K562 (cell line): ENCODE measurements around the gene ATAD3B. TPM values are rescaled to one million over a fixed set of nuclear protein-coding genes. Genes with fewer than 3 reads are reported as not detected.

Experiments used
- ATF7 ChIP-seq: fragments of 450-650 bp; IDR thresholded peaks from 2 replicates; pipeline ENCODE4 v1.7.1; 2014; ENCODE audit warnings: mild to moderate bottlenecking, moderate library complexity
- HOMEZ ChIP-seq: fragments of 250-450 bp; sonication (Bioruptor Pico); IDR thresholded peaks from 2 replicates; pipeline ENCODE4 v1.4.0; 2020; ENCODE audit warnings: mild to moderate bottlenecking, moderate library complexity
- MTA3 ChIP-seq: fragments of 450-650 bp; formaldehyde crosslinking; IDR thresholded peaks from 2 replicates; pipeline ENCODE4 v1.6.1; 2017; ENCODE audit warnings: mild to moderate bottlenecking, borderline replicate concordance
- POLR2A ChIP-seq: fragments of 450-650 bp; conservative IDR thresholded peaks from 2 replicates; pipeline ENCODE4 v1.6.1; 2016
- SAFB2 ChIP-seq: fragments of 200-400 bp; formaldehyde crosslinking; IDR thresholded peaks from 2 replicates; pipeline ENCODE4 v1.6.1; 2018; ENCODE audit warnings: borderline replicate concordance, low read length, low read depth, moderate library complexity; ENCODE audit not compliant: severe bottlenecking
- SMAD4 ChIP-seq: fragments of 250-450 bp; sonication (Bioruptor Pico); conservative IDR thresholded peaks from 2 replicates; pipeline ENCODE4 v1.8.0; 2021; ENCODE audit warnings: inconsistent platforms, mild to moderate bottlenecking, moderate library complexity
- TEAD1 ChIP-seq, 2 experiments: fragments of 450-650 bp in 1 of 2; sonication (generic) in 1 of 2; formaldehyde crosslinking; IDR thresholded peaks; 2 replicates each; pipeline versions ENCODE4 v1.4.0 to v1.8.0; 2020 to 2022; ENCODE audit warnings: mild to moderate bottlenecking in 2 of 2, missing genetic modification reagents in 1 of 2
- polyA plus RNA-seq, 8 experiments: library from polyadenylated mRNA; depleted of rRNA in 4 of 8; stranded (reverse) in 5 of 8; unstranded in 3 of 8; fragments of >200 nt; fragmentation: Nextera tagmentation in 2 of 8; fragmentation: Illumina TruSeq in 1 of 8; extraction: Ambion mirVana in 2 of 8; extraction: Trizol in 1 of 8; gene quantifications; 2 replicates each; pipeline versions ENCODE4 v1.2.1 to v1.2.3, GENCODE V29; 2011 to 2014; ENCODE audit warnings: inconsistent platforms in 1 of 8, missing spikeins in 1 of 8
- total RNA-seq, 7 experiments: library from RNA; depleted of rRNA in 6 of 7; stranded (reverse); fragments of >200 nt in 6 of 7; fragmentation: Illumina TruSeq in 2 of 7; extraction: Trizol in 2 of 7; gene quantifications; 2 replicates each; pipeline versions ENCODE4 v1.2.1 to v1.2.3, GENCODE V29; 2011 to 2021; ENCODE audit warnings: low replicate concordance in 1 of 7
- TF ChIP-seq, protein P1 (sequence below), 2 experiments: fragments of 200-800 bp in 1 of 2; sonication (Bioruptor generic) in 1 of 2; sonication (generic) in 1 of 2; formaldehyde crosslinking in 1 of 2; IDR thresholded peaks in 1 of 2; conservative IDR thresholded peaks in 1 of 2; 2 replicates each; pipeline versions ENCODE4 v1.5.0 to v1.6.1; 2016 to 2020; ENCODE audit warnings: missing compliant biosample characterization in 1 of 2, missing genetic modification characterization in 1 of 2, missing genetic modification reagents in 1 of 2
- TF ChIP-seq, protein P2 (sequence below): sonication (generic); formaldehyde crosslinking; IDR thresholded peaks from 2 replicates; pipeline ENCODE4 v1.8.0; 2022; ENCODE audit warnings: mild to moderate bottlenecking, missing genetic modification reagents
- TF ChIP-seq, protein P3 (sequence below): fragments of 450-650 bp; formaldehyde crosslinking; IDR thresholded peaks from 2 replicates; pipeline ENCODE4 v1.4.0; 2020; ENCODE audit warnings: mild to moderate bottlenecking, mixed read lengths
- TF ChIP-seq, protein P4 (sequence below), 2 experiments: fragments of 450-650 bp; formaldehyde crosslinking in 1 of 2; IDR thresholded peaks; 2 replicates each; pipeline versions ENCODE4 v1.4.0 to v1.6.1; 2014 to 2020; ENCODE audit warnings: mild to moderate bottlenecking in 2 of 2, borderline replicate concordance in 1 of 2, low read depth in 1 of 2

The ATAD3B gene
- total and polyA plus RNA-seq, 9 of the 15 experiments (the other 6 are each of a cell fraction or from before 2014, with no cell fraction given), result 0.07 to 113 (median 27.7) TPM

DNA sequence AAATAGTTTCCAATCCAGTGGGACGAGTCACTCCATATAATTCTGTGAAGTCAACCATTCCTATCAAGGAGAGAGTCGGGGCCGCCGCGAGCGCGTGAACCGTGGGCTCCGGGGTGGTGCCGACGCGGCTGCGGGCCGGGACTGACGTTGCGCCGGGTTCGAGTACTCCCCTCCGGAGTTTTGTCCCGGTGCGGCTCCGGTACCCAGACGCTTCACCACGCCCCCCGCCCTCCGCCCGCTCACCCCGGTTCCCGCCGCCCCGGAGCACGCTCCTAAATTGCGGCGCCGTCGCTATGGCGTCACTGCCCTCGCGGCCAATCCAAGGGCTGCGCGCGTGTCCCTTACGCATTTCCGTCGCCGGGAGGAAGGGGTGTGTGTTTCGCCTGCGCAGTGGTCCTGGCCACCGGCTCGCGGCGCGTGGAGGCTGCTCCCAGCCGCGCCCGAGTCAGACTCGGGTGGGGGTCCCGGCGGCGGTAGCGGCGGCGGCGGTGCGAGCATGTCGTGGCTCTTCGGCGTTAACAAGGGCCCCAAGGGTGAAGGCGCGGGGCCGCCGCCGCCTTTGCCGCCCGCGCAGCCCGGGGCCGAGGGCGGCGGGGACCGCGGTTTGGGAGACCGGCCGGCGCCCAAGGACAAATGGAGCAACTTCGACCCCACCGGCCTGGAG, at the start of gene ATAD3B (continued):
- TF ChIP-seq, protein P1, sequence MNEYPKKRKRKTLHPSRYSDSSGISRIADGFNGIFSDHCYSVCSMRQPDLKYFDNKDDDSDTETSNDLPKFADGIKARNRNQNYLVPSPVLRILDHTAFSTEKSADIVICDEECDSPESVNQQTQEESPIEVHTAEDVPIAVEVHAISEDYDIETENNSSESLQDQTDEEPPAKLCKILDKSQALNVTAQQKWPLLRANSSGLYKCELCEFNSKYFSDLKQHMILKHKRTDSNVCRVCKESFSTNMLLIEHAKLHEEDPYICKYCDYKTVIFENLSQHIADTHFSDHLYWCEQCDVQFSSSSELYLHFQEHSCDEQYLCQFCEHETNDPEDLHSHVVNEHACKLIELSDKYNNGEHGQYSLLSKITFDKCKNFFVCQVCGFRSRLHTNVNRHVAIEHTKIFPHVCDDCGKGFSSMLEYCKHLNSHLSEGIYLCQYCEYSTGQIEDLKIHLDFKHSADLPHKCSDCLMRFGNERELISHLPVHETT (CRISPR knock-in tag; conservative IDR thresholded peaks at IDR 0.05 in 1 of 2, IDR thresholded peaks at IDR 0.05 in 1 of 2), result peak in 1 of 2 experiments; percentile 100; a peak in 2 of 4 replicates
- TF ChIP-seq HOMEZ (no peak), TEAD1 (CRISPR knock-in tag; IDR thresholded peaks at IDR 0.05) (peak in 1 of 2 experiments; percentile 61; a peak in 1 of 4 replicates), ATF7 (peak; percentile 80), SMAD4 (CRISPR knock-in tag) (peak; percentile 76), POLR2A (peak; percentile 80), SAFB2 (no peak), MTA3 (peak; percentile 96)
- TF ChIP-seq, protein P2, sequence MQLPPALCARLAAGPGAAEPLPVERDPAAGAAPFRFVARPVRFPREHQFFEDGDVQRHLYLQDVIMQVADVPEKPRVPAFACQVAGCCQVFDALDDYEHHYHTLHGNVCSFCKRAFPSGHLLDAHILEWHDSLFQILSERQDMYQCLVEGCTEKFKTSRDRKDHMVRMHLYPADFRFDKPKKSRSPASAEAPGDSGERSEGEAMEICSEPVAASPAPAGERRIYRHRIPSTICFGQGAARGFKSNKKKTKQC (CRISPR knock-in tag), result peak; percentile 48; the same call in 1 of the 2 replicates
- TF ChIP-seq, protein P3, sequence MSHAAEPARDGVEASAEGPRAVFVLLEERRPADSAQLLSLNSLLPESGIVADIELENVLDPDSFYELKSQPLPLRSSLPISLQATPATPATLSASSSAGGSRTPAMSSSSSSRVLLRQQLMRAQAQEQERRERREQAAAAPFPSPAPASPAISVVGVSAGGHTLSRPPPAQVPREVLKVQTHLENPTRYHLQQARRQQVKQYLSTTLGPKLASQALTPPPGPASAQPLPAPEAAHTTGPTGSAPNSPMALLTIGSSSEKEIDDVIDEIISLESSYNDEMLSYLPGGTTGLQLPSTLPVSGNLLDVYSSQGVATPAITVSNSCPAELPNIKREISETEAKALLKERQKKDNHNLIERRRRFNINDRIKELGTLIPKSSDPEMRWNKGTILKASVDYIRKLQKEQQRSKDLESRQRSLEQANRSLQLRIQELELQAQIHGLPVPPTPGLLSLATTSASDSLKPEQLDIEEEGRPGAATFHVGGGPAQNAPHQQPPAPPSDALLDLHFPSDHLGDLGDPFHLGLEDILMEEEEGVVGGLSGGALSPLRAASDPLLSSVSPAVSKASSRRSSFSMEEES, result no peak
- TF ChIP-seq, protein P4, sequence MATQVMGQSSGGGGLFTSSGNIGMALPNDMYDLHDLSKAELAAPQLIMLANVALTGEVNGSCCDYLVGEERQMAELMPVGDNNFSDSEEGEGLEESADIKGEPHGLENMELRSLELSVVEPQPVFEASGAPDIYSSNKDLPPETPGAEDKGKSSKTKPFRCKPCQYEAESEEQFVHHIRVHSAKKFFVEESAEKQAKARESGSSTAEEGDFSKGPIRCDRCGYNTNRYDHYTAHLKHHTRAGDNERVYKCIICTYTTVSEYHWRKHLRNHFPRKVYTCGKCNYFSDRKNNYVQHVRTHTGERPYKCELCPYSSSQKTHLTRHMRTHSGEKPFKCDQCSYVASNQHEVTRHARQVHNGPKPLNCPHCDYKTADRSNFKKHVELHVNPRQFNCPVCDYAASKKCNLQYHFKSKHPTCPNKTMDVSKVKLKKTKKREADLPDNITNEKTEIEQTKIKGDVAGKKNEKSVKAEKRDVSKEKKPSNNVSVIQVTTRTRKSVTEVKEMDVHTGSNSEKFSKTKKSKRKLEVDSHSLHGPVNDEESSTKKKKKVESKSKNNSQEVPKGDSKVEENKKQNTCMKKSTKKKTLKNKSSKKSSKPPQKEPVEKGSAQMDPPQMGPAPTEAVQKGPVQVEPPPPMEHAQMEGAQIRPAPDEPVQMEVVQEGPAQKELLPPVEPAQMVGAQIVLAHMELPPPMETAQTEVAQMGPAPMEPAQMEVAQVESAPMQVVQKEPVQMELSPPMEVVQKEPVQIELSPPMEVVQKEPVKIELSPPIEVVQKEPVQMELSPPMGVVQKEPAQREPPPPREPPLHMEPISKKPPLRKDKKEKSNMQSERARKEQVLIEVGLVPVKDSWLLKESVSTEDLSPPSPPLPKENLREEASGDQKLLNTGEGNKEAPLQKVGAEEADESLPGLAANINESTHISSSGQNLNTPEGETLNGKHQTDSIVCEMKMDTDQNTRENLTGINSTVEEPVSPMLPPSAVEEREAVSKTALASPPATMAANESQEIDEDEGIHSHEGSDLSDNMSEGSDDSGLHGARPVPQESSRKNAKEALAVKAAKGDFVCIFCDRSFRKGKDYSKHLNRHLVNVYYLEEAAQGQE (IDR thresholded peaks at IDR 0.05; ENCODE audit: borderline replicate concordance), result peak; percentile 93
- TF ChIP-seq, protein P4 (CRISPR knock-in tag; IDR thresholded peaks at IDR 0.05; ENCODE audit: low read depth), result peak; percentile 42
